Left renal cortex interstitium (tissue), 4 donors: Measurements from ENCODE around the gene PPARA. TPM values are rescaled to one million over a fixed set of nuclear protein-coding genes. Genes with fewer than 3 reads are reported as not detected.
"Not testable (repeated sequence)": the region's sequence is repeated elsewhere in the genome, so short reads cannot be mapped to it uniquely, and the experiment has no call there.

Source experiments
- DNase-seq, 4 donors: peaks; one replicate each; pipeline ENCODE4 v3.0.0-alpha.2; 2013; ENCODE audit warnings: low read depth in 4 of 4, low spot score in 2 of 4, missing footprints in 1 of 4
- polyA plus RNA-seq, 4 donors: library from polyadenylated mRNA; unstranded; fragments of 120-200 nt; gene quantifications; one replicate each; pipeline ENCODE4 v1.2.1, GENCODE V29; 2013; ENCODE audit not compliant: insufficient read length in 4 of 4

Gene PPARA
- polyA plus RNA-seq, 4 donors, result 22.4 to 34.1 (median 28.3) TPM

GRCh38 chr22:46198806-46199205 lies 48.5 kb downstream of the PPARA start:
- DNase-seq, result not testable (repeated sequence)

- DNase-seq, result no peak
These were observed 50.9 kb downstream of the PPARA start for GRCh38 chr22:46201059-46201757.

- no peak for DNase-seq
These were observed 52.7 kb downstream of the PPARA start for GRCh38 chr22:46202897-46203600.

- DNase-seq, result no peak
These were observed 53.3 kb downstream of the PPARA start for GRCh38 chr22:46203601-46203980.

GRCh38 chr22:46209262-46209661 lies 58.9 kb downstream of the PPARA start:
- DNase-seq, result no peak

GRCh38 chr22:46212195-46212594 lies 61.9 kb downstream of the PPARA start:
- DNase-seq, result no peak

- no peak for DNase-seq
These were observed 62.7 kb downstream of the PPARA start for GRCh38 chr22:46213052-46213451.

- DNase-seq, result no peak
These were observed 63.8 kb downstream of the PPARA start for GRCh38 chr22:46214149-46214548.

GRCh38 chr22:46214616-46215015 lies 64.3 kb downstream of the PPARA start:
- no peak for DNase-seq

GRCh38 chr22:46219636-46220035 lies 69.3 kb downstream of the PPARA start:
- no peak for DNase-seq

- no peak for DNase-seq
These were observed 70.6 kb downstream of the PPARA start for GRCh38 chr22:46220921-46221320.

- DNase-seq, result no peak
These were observed 73.9 kb downstream of the PPARA start for GRCh38 chr22:46224044-46224897.

- no peak for DNase-seq
These were observed 74.6 kb downstream of the PPARA start for GRCh38 chr22:46224898-46225290.

- no peak for DNase-seq
These were observed 75.3 kb downstream of the PPARA start for GRCh38 chr22:46225631-46226030.

GRCh38 chr22:46226577-46226976 lies 76.3 kb downstream of the PPARA start:
- DNase-seq, result no peak

GRCh38 chr22:46229701-46230100 lies 79.4 kb downstream of the PPARA start:
- DNase-seq, result no peak

GRCh38 chr22:46230262-46230901 lies 80.1 kb downstream of the PPARA start:
- no peak for DNase-seq

GRCh38 chr22:46233231-46233630 lies 82.9 kb downstream of the PPARA start:
- no peak for DNase-seq

GRCh38 chr22:46234969-46235368 lies 84.6 kb downstream of the PPARA start:
- no peak for DNase-seq

- DNase-seq, result no peak
These were observed 87.3 kb downstream of the PPARA start for GRCh38 chr22:46237453-46238124.
